Neural cell (in vitro differentiated cells): ENCODE data around the gene CCDC15. TPM values are rescaled to one million over a fixed set of nuclear protein-coding genes. Genes with fewer than 3 reads are reported as not detected.

Source experiments
- H2AFZ ChIP-seq: fragments of 200-600, 300-800 bp; sonication (generic), shearing (Covaris generic); 2 replicates; pipeline ENCODE4 v1.6.0; 2014; ENCODE audit warnings: low read depth, mild to moderate bottlenecking, antibody characterized with exemption, low read length, moderate library complexity
- H3F3A ChIP-seq: fragments of 200-600 bp; shearing (Covaris generic); 2 replicates; pipeline ENCODE4 v1.6.1; 2016; ENCODE audit warnings: mild to moderate bottlenecking, moderate library complexity, mixed read lengths, antibody characterized with exemption, low read length; ENCODE audit not compliant: insufficient read depth, poor library complexity, severe bottlenecking
- H3K27ac ChIP-seq: fragments of 200-600, 300-800 bp; sonication (generic), shearing (Covaris generic); 2 replicates; pipeline ENCODE4 v1.5.1; 2014; ENCODE audit warnings: mild to moderate bottlenecking, low read length, moderate library complexity
- H3K27me3 ChIP-seq: fragments of 300-800, 200-600 bp; sonication (generic), shearing (Covaris generic); 2 replicates; pipeline ENCODE4 v1.6.0; 2014; ENCODE audit warnings: mild to moderate bottlenecking, low read depth, low read length, moderate library complexity; ENCODE audit not compliant: insufficient read depth
- H3K36me3 ChIP-seq: fragments of 300-800, 200-600 bp; sonication (generic), shearing (Covaris generic); 2 replicates; pipeline ENCODE4 v1.5.1; 2014; ENCODE audit warnings: mild to moderate bottlenecking, antibody characterized with exemption, low read length, moderate library complexity; ENCODE audit not compliant: insufficient read depth
- H3K4me2 ChIP-seq: fragments of 300-800, 200-600 bp; sonication (generic), shearing (Covaris generic); 2 replicates; pipeline ENCODE4 v1.6.0; 2014; ENCODE audit warnings: mild to moderate bottlenecking, low read length
- H3K4me3 ChIP-seq: fragments of 300-800, 200-600 bp; sonication (generic), shearing (Covaris generic); 2 replicates; pipeline ENCODE4 v1.5.1; 2014; ENCODE audit warnings: mild to moderate bottlenecking, low read length, moderate library complexity
- H3K79me2 ChIP-seq: fragments of 200-600 bp; shearing (Covaris generic); replicated peaks from 2 replicates; pipeline ENCODE4 v1.6.0; 2014; ENCODE audit warnings: mild to moderate bottlenecking, low read length, moderate library complexity; ENCODE audit not compliant: insufficient read depth
- H3K9ac ChIP-seq: fragments of 300-800, 200-600 bp; sonication (generic), shearing (Covaris generic); 2 replicates; pipeline ENCODE4 v1.6.1; 2016; ENCODE audit warnings: mild to moderate bottlenecking, low read length, mixed read lengths
- H3K9me2 ChIP-seq: fragments of 200-600 bp; shearing (Covaris generic); 2 replicates; pipeline ENCODE4 v1.6.1; 2016; ENCODE audit warnings: mild to moderate bottlenecking, low read length, mixed read lengths; ENCODE audit not compliant: insufficient read depth
- H3K9me3 ChIP-seq: fragments of 200-600, 300-800 bp; sonication (generic), shearing (Covaris generic); 2 replicates; pipeline ENCODE4 v1.6.1; 2016; ENCODE audit warnings: mild to moderate bottlenecking, mixed run types, low read length, moderate library complexity, mixed read lengths
- H4K20me1 ChIP-seq: fragments of 200-600 bp; shearing (Covaris generic); 2 replicates; pipeline ENCODE4 v1.6.1; 2016; ENCODE audit warnings: mild to moderate bottlenecking, mixed run types; ENCODE audit not compliant: insufficient read depth
- EP300 ChIP-seq: fragments of 450-650 bp; conservative IDR thresholded peaks from 2 replicates; pipeline ENCODE4 v1.6.1; 2014; ENCODE audit warnings: antibody characterized with exemption, mild to moderate bottlenecking, moderate library complexity; ENCODE audit not compliant: poor library complexity, severe bottlenecking
- EZH2 ChIP-seq: fragments of 200-600, 300-800 bp; shearing (Covaris generic), sonication (generic); IDR thresholded peaks from 2 replicates; pipeline ENCODE4 v1.6.1; 2014; ENCODE audit warnings: antibody characterized with exemption, low read length, borderline replicate concordance, mild to moderate bottlenecking; ENCODE audit not compliant: insufficient read depth, poor library complexity, severe bottlenecking
- MXI1 ChIP-seq: fragments of 450-650 bp; conservative IDR thresholded peaks from 2 replicates; pipeline ENCODE4 v1.6.1; 2014; ENCODE audit warnings: antibody characterized with exemption, mild to moderate bottlenecking; ENCODE audit not compliant: poor library complexity, severe bottlenecking
- POLR2AphosphoS5 ChIP-seq: IDR thresholded peaks from 2 replicates; pipeline ENCODE4 v1.6.1; 2012
- RAD21 ChIP-seq: fragments of 450-650 bp; conservative IDR thresholded peaks from 2 replicates; pipeline ENCODE4 v1.6.1; 2014; ENCODE audit warnings: antibody characterized with exemption, mild to moderate bottlenecking, moderate library complexity
- REST ChIP-seq: IDR thresholded peaks from 2 replicates; pipeline ENCODE4 v1.6.1; 2012; ENCODE audit warnings: borderline replicate concordance
- SMC3 ChIP-seq: fragments of 450-650 bp; conservative IDR thresholded peaks from 2 replicates; pipeline ENCODE4 v1.6.1; 2014; ENCODE audit warnings: antibody characterized with exemption, mild to moderate bottlenecking, moderate library complexity; ENCODE audit not compliant: poor library complexity
- TAF1 ChIP-seq: IDR thresholded peaks from 2 replicates; pipeline ENCODE4 v1.6.1; 2012; ENCODE audit warnings: low read depth
- polyA plus RNA-seq: library from polyadenylated mRNA; depleted of rRNA; stranded (reverse); fragments of >200 nt; gene quantifications from 2 replicates; pipeline ENCODE4 v1.2.3, GENCODE V29; 2014
- TF ChIP-seq, protein P1 (sequence below): fragments of 450-650 bp; IDR thresholded peaks from 2 replicates; pipeline ENCODE4 v1.5.1; 2014; ENCODE audit warnings: antibody characterized with exemption, mild to moderate bottlenecking, moderate library complexity; ENCODE audit not compliant: poor library complexity, severe bottlenecking

The CCDC15 gene
- polyA plus RNA-seq, 1 donor from 2014 or later: 2.5 TPM

DNA sequence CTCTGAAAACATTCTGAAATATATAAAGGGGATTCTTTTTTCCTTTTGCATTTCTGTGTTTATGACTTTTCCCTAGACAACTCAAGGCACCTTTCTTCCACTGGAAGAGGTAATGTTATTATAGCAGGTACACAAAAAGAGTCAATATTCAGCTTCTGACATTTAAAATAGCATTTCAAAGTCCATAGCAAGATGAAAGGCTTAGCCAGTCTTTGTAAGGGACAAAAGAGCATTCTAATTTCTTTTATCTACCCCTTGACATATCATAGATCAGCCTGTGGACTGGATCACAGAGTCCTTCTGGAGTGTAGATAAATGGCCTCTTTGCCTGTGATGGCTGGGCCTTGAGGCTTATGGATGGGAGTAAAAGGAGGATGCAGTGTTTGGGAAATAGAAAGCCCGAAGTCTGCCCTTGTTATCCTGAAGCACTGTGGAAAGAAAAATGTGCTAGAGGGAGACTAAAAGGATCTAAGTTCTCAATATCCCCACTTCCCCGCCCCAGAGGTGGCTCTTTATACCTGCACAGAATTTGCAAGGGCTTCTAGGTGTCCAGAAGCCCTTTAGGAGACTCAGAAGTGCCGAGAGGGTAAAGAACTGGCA, 16.6 kb upstream of the CCDC15 start:
- Histone ChIP-seq H3K4me3 (no peak overlapping the region), H3K36me3 (no peaks in the 10 kb centered on the region), H3K9me2 (no peaks in the 10 kb centered on the region), H3K9me3 (no peaks in the 10 kb centered on the region), H3K4me2 (no peak overlapping the region), H3K79me2 (no peaks in the 10 kb centered on the region), H2AFZ (no peak overlapping the region), H4K20me1 (no peaks in the 10 kb centered on the region), H3F3A (no peaks in the 10 kb centered on the region), H3K27me3 (no peaks in the 10 kb centered on the region), H3K27ac (no peak overlapping the region), H3K9ac (no peak overlapping the region)
- TF ChIP-seq EZH2: no peak
- no peak for TF ChIP-seq SMC3
- no peak for TF ChIP-seq MXI1
- TF ChIP-seq TAF1: no peak
- TF ChIP-seq REST: no peak
- TF ChIP-seq POLR2AphosphoS5: no peak
- TF ChIP-seq RAD21: no peak
- TF ChIP-seq EP300: no peak
- TF ChIP-seq, protein P1, sequence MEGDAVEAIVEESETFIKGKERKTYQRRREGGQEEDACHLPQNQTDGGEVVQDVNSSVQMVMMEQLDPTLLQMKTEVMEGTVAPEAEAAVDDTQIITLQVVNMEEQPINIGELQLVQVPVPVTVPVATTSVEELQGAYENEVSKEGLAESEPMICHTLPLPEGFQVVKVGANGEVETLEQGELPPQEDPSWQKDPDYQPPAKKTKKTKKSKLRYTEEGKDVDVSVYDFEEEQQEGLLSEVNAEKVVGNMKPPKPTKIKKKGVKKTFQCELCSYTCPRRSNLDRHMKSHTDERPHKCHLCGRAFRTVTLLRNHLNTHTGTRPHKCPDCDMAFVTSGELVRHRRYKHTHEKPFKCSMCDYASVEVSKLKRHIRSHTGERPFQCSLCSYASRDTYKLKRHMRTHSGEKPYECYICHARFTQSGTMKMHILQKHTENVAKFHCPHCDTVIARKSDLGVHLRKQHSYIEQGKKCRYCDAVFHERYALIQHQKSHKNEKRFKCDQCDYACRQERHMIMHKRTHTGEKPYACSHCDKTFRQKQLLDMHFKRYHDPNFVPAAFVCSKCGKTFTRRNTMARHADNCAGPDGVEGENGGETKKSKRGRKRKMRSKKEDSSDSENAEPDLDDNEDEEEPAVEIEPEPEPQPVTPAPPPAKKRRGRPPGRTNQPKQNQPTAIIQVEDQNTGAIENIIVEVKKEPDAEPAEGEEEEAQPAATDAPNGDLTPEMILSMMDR: no peak

GRCh38 chr11:124938206-124938765, 15.7 kb upstream of the CCDC15 start:
- no peaks in the 10 kb centered on the region for H3F3A ChIP-seq

More at GRCh38 chr11:124938206-124938765, 15.7 kb upstream of the CCDC15 start:
- Histone ChIP-seq H3K9ac (no peak overlapping the region), H3K27me3 (no peaks in the 10 kb centered on the region), H3K4me3 (no peak overlapping the region), H3K9me2 (no peaks in the 10 kb centered on the region), H3K9me3 (no peaks in the 10 kb centered on the region), H4K20me1 (no peaks in the 10 kb centered on the region), H2AFZ (no peak overlapping the region), H3K79me2 (no peaks in the 10 kb centered on the region), H3K4me2 (no peak overlapping the region), H3K36me3 (no peaks in the 10 kb centered on the region), H3K27ac (no peak overlapping the region)
- TF ChIP-seq EP300 (no peak), POLR2AphosphoS5 (no peak), MXI1 (no peak), RAD21 (no peak), REST (no peak), SMC3 (no peak), TAF1 (no peak), EZH2 (no peak)
- TF ChIP-seq, protein P1: no peak
